Keratinocyte (primary cell): ENCODE results near the gene EID3. TPM values are rescaled to one million over a fixed set of nuclear protein-coding genes. Genes with fewer than 3 reads are reported as not detected.

ENCODE experiments used
- DNase-seq: peaks from one replicate; pipeline ENCODE4 v3.0.0-alpha.2; 2011; ENCODE audit warnings: low read depth, missing footprints, low spot score
- FAIRE-seq: peaks from 2 replicates; lab custom pipeline; 2011; peaks lifted over from hg19 to GRCh38; lab: Jason Lieb, UNC
- H2AFZ ChIP-seq: 2 replicates; pipeline ENCODE4 v1.6.0; 2012; ENCODE audit warnings: low read length, control low read depth, inconsistent platforms; ENCODE audit not compliant: control insufficient read depth
- H3K27ac ChIP-seq: 2 replicates; pipeline ENCODE4 v1.5.1; 2011; ENCODE audit warnings: low read length; ENCODE audit not compliant: control insufficient read depth, insufficient read depth
- H3K27me3 ChIP-seq: 3 replicates; pipeline ENCODE4 v1.6.0; 2011; ENCODE audit warnings: low read length; ENCODE audit not compliant: control insufficient read depth, insufficient read depth; ENCODE audit errors: extremely low read depth
- H3K36me3 ChIP-seq, 2 experiments: 2 replicates in 1 of 2; 3 replicates in 1 of 2; pipeline ENCODE4 v1.5.1; 2011; ENCODE audit warnings: low read length in 2 of 2, mild to moderate bottlenecking in 1 of 2; ENCODE audit not compliant: control insufficient read depth in 2 of 2, insufficient read depth in 2 of 2; ENCODE audit errors: extremely low read depth in 1 of 2
- H3K4me1 ChIP-seq: 3 replicates; pipeline ENCODE4 v1.5.1; 2011; ENCODE audit warnings: low read length; ENCODE audit not compliant: control insufficient read depth, insufficient read depth; ENCODE audit errors: extremely low read depth
- H3K4me2 ChIP-seq: 3 replicates; pipeline ENCODE4 v1.6.0; 2011; ENCODE audit warnings: low read depth, low read length; ENCODE audit not compliant: control insufficient read depth, insufficient read depth; ENCODE audit errors: extremely low read depth
- H3K4me3 ChIP-seq, 3 experiments: fragments of 200-600 bp in 1 of 3; sonication (generic) in 1 of 3; 2 replicates in 2 of 3; 3 replicates in 1 of 3; pipeline ENCODE4 v1.5.1; 2011 to 2016; ENCODE audit warnings: low read length in 3 of 3, mild to moderate bottlenecking in 3 of 3, control low read depth in 2 of 3, inconsistent platforms in 1 of 3, low read depth in 1 of 3, mixed read lengths in 1 of 3, mixed run types in 1 of 3, moderate library complexity in 1 of 3; ENCODE audit not compliant: control insufficient read depth in 2 of 3, insufficient read depth in 2 of 3; ENCODE audit errors: extremely low read depth in 1 of 3
- H3K79me2 ChIP-seq: 2 replicates; pipeline ENCODE4 v1.6.0; 2012; ENCODE audit warnings: low read length; ENCODE audit not compliant: control insufficient read depth, insufficient read depth
- H3K9ac ChIP-seq: 3 replicates; pipeline ENCODE4 v1.6.0; 2011; ENCODE audit warnings: low read length; ENCODE audit not compliant: control insufficient read depth, insufficient read depth; ENCODE audit errors: extremely low read depth
- H3K9me1 ChIP-seq: 3 replicates; pipeline ENCODE4 v1.6.0; 2011; ENCODE audit warnings: low read length; ENCODE audit not compliant: control insufficient read depth, insufficient read depth; ENCODE audit errors: extremely low read depth
- H3K9me3 ChIP-seq: 2 replicates; pipeline ENCODE4 v1.5.1; 2012; ENCODE audit warnings: low read depth, low read length; ENCODE audit not compliant: control insufficient read depth
- H4K20me1 ChIP-seq: 3 replicates; pipeline ENCODE4 v1.6.0; 2011; ENCODE audit warnings: low read length; ENCODE audit not compliant: control insufficient read depth, insufficient read depth; ENCODE audit errors: extremely low read depth
- CTCF ChIP-seq, 3 experiments: IDR thresholded peaks in 1 of 3; conservative IDR thresholded peaks in 1 of 3; optimal IDR thresholded peaks in 1 of 3; 2 replicates in 2 of 3; 3 replicates in 1 of 3; pipeline versions ENCODE3 to v1.5.1; 2011; ENCODE audit warnings: low read length in 3 of 3, mild to moderate bottlenecking in 3 of 3, moderate library complexity in 2 of 3, control low read depth in 1 of 3, inconsistent platforms in 1 of 3; ENCODE audit not compliant: insufficient read depth in 2 of 3; ENCODE audit errors: extremely low read depth in 1 of 3
- EZH2 ChIP-seq: IDR thresholded peaks from one replicate; pipeline ENCODE4 v1.6.1; 2012; ENCODE audit warnings: inconsistent platforms, mild to moderate bottlenecking, low read length, moderate library complexity
- dilution Hi-C: fragments of 300-500 bp; cut with MboI; formaldehyde crosslinking; loops from one replicate; pipeline ENCODE4 v1.7.0; 2020; ENCODE audit warnings: low sequenced_read_pairs; ENCODE audit not compliant: extremely low pct_ligation_motif_present
- polyA plus RNA-seq, 5 experiments: library from polyadenylated mRNA; depleted of rRNA in 3 of 5; stranded (reverse) in 3 of 5; stranded (forward) in 1 of 5; unstranded in 1 of 5; fragments of >200 nt; gene quantifications; 1 replicate in 1 of 5; 2 replicates in 3 of 5; 3 replicates in 1 of 5; pipeline versions ENCODE4 v1.2.1 to v1.2.3, GENCODE V29; 2011 to 2012; ENCODE audit warnings: missing spikeins in 2 of 5, low read depth in 1 of 5, low replicate concordance in 1 of 5

EID3 gene
- polyA plus RNA-seq, 1 donor (not counting 4 experiments of a cell fraction or from before 2014, with no cell fraction given): 1.8 TPM

- DNase-seq (no peak), FAIRE-seq (no peak)
- Histone ChIP-seq H4K20me1 (peaks cover 33% of the 10 kb centered on the region), H3K4me1 (peaks cover 12% of the 10 kb centered on the region), H3K27ac (no peak overlapping the region), H3K4me3 (no peak overlapping the region), H3K27me3 (no peaks in the 10 kb centered on the region), H3K79me2 (peaks cover 85% of the 10 kb centered on the region), H3K4me2 (no peak overlapping the region), H3K9me1 (peaks cover 3% of the 10 kb centered on the region), H3K36me3 (peaks cover 16 to 33% of the 10 kb centered on the region in 2 experiments), H2AFZ (no peak overlapping the region), H3K9ac (no peak overlapping the region), H3K9me3 (no peaks in the 10 kb centered on the region)
- dilution Hi-C loops: loop anchor here (25.0 kb wide), 1 partner anchor 95 kb away; the partner anchor contains the start of gene TXNRD1
- TF ChIP-seq CTCF (optimal IDR thresholded peaks at IDR 0.05 in 1 of 3, IDR thresholded peaks at IDR 0.05 in 1 of 3, conservative IDR thresholded peaks at IDR 0.05 in 1 of 3; ENCODE audit: extremely low read depth in 1 of 3, insufficient read depth in 2 of 3, low read length in 3 of 3) (no peak), EZH2 (no peak)
Measured at GRCh38 chr12:104306943-104307654, 3.6 kb downstream of the EID3 start.

GRCh38 chr12:104307655-104308000 lies 4.1 kb downstream of the EID3 start:
- Histone ChIP-seq H3K9me3 (no peaks in the 10 kb centered on the region), H3K27me3 (no peaks in the 10 kb centered on the region), H4K20me1 (peaks cover 32% of the 10 kb centered on the region), H3K9me1 (peaks cover 3% of the 10 kb centered on the region), H3K9ac (no peak overlapping the region), H3K4me2 (no peak overlapping the region), H3K79me2 (peaks cover 87% of the 10 kb centered on the region), H3K27ac (no peak overlapping the region), H3K4me3 (no peak overlapping the region), H3K4me1 (peaks cover 11% of the 10 kb centered on the region), H3K36me3 (peaks cover 18 to 38% of the 10 kb centered on the region in 2 experiments), H2AFZ (no peak overlapping the region)
- dilution Hi-C loops: loop anchor here (25.0 kb wide), 1 partner anchor 95 kb away; the partner anchor contains the start of gene TXNRD1
- TF ChIP-seq CTCF (optimal IDR thresholded peaks at IDR 0.05 in 1 of 3, IDR thresholded peaks at IDR 0.05 in 1 of 3, conservative IDR thresholded peaks at IDR 0.05 in 1 of 3; ENCODE audit: extremely low read depth in 1 of 3, insufficient read depth in 2 of 3, low read length in 3 of 3) (no peak), EZH2 (no peak)
- FAIRE-seq: no peak
- no peak for DNase-seq
